Measurements from ENCODE around the gene LTBR. TPM values are rescaled to one million over a fixed set of nuclear protein-coding genes. Genes with fewer than 3 reads are reported as not detected.
"Not testable (repeated sequence)": the region's sequence is repeated elsewhere in the genome, so short reads cannot be mapped to it uniquely, and the experiment has no call there.

The LTBR gene
- total RNA-seq, 1 donor from 2014 or later: 99.7 TPM

DNA sequence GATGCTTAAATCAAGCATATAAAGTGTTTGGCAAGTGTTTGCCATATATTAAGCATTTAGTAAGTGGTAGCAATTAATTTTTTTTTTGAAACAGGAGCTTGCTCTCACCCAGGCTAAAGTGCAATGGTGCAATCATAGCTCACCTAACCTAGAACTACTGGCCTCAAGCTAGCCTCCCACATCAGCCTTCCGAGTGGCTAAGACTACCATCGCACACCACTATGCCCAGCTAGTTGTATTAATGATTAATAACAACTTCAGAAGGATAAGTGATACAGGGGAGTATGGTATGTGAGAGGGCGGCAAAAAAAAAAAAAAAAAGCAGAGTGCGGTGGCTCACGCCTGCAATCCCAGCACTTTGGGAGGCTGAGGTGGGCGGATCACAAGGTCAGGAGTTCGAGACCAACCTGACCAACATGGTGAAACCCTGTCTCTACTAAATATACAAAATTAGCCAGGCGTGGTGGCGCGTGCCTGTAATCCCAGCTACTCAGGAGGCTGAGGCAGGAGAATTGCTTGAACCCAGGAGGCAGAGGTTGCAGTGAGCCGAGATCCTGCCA is 39.8 kb upstream of the LTBR start:
- intact Hi-C loops (cut with DNase I); ATAC-seq; DNase-seq (ENCODE audit: low spot score): not testable (repeated sequence)

GRCh38 chr12:6345319-6346091 is 38.5 kb upstream of the LTBR start:
- ATAC-seq (no peak), DNase-seq (ENCODE audit: low spot score) (no peak)
- intact Hi-C loops (cut with DNase I): no loop called here

GRCh38 chr12:6346235-6346832 is 37.6 kb upstream of the LTBR start:
- DNase-seq (ENCODE audit: low spot score) (no peak), ATAC-seq (no peak)
- intact Hi-C loops (cut with DNase I): no loop called here

GRCh38 chr12:6346942-6347341 is 37.0 kb upstream of the LTBR start:
- intact Hi-C loops (cut with DNase I): no loop called here
- no peak for ATAC-seq
- no peak for DNase-seq (ENCODE audit: low spot score)

DNA sequence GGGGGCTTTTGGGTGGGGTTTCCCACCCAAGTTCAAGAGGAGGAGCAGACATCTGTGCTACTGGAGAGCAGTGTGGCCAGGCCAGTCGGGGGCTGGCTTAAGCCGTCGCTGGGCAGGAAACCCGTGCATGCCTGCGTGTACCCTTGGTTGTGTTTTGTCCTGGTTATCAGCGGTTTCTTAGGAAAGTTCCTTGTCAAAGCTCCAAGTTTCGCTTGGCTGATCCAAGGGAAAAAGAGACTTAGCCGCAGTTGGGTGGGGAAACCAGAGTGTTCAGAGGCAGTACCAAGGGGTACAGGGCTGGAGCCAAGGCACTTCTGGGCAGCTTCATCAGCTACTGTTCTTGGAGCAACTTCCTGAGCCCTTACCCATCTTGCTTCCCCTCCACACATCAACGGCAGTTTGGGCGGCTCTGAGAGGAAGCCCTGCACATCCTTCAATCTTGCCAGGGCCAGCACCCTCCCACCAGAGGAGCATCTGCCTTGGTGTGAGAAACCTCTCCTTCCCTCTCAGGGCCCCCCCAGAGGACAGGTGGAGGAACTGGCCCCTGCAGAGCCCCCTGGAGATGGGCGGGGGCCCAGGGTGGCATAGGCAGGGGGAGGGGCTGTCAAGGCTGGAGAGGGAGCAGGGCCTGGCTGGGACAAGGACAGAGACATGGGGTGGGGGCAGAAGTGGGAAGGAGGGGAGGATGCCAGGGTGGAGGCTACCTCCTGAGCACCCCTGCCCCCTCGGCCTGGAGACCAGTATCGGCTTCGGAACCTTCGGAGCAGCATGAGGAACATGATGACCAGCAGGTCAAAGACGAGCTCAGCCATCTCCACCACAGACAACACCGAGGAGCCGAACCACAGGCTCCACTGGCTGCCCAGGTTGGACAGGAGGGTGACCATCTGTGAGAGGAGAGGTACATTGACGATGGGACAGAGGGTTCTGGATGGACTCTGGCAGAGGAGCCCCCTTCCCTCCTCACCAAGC is 36.3 kb upstream of the LTBR start:
- intact Hi-C loops (cut with DNase I): no loop called here
- ATAC-seq (peak; percentile 84), DNase-seq (ENCODE audit: low spot score) (no peak)

- ATAC-seq (no peak), DNase-seq (ENCODE audit: low spot score) (no peak)
- intact Hi-C loops (cut with DNase I): no loop called here
Measured at GRCh38 chr12:6351622-6352021, 32.3 kb upstream of the LTBR start.

DNA sequence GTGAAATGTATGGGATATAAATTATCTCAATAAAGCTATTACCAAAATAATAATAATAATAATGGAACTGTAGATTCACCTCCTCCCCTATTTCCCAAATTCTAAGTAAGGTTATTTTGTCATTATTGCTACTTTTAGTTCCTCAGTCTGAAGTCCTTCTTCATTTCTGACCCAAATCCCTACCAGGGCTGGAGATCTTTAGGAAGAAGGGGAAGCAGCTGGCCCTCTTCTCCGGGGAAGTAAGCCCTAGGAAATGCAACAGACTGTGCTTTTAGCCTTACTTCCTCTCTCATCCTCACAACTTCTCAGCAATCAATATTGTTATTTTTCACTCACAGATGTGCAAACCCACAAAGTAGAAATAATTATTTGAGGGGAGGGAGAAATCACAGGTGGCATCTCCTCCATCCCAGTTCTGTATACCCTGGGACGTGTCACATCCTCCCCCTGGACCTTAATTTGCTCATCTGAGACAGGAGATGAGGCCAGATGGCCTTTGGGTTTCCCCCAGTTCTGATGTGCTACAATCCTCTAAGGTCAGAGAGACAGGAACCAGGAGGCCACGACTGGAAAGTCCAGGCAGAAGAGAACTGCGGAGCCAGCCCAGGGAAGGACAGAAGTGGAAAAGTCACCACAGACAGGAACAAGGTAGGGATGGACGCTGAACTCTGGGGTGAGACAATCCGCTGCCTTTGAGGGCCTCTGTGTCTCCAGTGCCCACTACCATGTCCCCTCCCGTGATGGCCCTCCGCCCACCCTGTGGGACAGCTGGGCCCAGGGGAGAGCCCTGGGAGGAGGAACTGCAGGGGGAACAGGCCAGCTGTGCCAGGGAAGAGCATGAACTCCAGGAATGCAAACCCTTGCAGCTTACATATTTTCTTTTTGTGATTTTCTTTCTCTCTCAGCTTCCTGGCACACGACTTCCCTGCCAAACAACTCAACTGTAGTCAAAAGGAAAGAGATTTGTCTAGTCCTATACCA is 31.5 kb upstream of the LTBR start:
- DNase-seq (ENCODE audit: low spot score) (no peak), ATAC-seq (peak; percentile 37)
- intact Hi-C loops (cut with DNase I): no loop called here

DNA sequence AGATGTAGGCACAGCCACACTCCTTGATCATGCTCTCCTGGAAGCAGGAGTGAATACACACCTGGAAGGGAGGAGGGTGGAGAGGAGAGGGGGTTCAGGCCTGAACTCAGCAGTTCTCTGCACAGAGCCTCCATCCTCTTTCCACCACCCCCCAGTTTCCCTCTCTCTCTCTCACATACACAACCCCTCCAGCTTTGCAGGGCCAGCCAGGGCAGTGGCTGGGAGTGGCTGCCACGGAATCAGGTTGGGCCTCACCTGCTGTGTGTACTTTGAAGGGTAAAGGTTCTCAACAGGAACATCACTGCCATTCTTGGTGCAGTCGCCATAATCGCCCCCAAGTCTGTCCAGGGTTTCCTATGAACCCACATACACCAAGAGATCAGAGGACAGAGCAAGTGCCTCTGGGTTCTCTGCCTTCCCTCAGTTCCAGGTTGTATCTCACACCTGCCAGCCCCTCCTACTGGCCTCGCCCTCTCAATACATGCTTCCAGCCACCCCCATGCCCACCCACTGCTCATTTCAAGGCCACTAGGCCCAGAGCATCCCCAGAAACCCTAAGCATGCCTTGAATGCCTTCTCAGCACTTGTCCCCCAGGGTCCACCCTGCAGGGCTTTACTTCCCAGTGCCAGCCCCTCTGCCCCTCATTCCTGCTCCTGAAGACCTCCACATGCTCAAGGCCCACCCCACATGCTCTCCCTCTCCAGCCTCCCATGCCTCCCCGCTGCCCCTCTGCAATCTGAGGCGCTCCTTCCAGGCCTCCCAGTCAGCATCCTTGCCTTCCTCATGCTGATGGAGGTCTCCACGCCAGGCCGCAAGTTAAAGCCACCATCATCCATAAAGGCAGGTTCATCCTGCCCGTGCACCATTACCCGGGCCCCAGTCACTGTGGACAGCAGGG is 29.2 kb upstream of the LTBR start:
- DNase-seq (ENCODE audit: low spot score): no peak
- intact Hi-C loops (cut with DNase I): no loop called here
- no peak for ATAC-seq

- ATAC-seq (no peak), DNase-seq (ENCODE audit: low spot score) (no peak)
- intact Hi-C loops (cut with DNase I): no loop called here
Measured at GRCh38 chr12:6355491-6356373, 28.2 kb upstream of the LTBR start.

DNA sequence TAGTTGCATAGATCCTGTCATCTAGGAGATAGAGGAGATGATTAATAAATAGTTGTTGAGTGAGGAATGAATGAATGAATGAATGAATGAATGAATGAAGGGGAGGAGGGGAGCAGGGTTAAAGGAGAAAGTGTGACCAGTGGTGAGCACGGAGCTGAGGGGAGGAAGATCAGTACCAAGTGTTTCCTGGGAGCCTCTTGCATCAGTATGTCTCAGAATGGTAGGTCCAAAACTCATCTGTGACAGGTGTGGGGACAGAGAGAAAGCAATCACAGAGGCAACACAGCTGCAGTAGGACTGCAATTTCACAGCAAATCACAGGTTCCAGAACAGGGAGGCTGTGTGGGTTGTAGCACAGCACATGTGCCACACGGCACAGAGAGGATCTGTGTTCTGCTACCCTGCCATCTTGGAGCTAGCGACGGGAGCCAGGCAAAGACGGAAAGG is 27.6 kb upstream of the LTBR start:
- ATAC-seq (no peak), DNase-seq (ENCODE audit: low spot score) (no peak)
- intact Hi-C loops (cut with DNase I): no loop called here

GRCh38 chr12:6358881-6359280 is 25.1 kb upstream of the LTBR start:
- DNase-seq (ENCODE audit: low spot score): no peak
- ATAC-seq: no peak
- intact Hi-C loops (cut with DNase I): no loop called here

DNA sequence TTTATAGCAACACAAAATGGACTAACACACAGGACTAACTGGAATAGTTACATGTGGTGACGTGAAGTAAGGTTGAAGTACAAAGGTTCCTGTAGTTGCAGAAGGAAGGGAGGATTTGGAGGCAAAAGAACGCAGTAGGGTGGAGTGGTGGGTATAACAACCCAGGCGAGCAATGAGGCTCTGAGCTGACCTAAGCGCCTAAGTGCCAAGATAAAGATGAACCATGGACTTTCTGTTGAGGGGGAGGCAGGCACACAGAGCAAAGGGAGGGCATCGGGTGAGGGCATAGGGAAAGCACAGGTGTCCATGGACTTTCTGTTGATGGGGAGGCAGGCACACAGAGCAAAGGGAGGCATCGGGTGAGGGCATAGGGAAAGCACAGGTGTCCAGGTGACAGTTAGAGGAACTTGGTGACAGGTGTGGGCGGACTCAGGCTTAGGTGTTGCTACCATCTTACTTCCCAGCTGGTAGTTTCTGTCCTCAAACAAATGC is 23.8 kb upstream of the LTBR start:
- intact Hi-C loops (cut with DNase I): no loop called here

DNA sequence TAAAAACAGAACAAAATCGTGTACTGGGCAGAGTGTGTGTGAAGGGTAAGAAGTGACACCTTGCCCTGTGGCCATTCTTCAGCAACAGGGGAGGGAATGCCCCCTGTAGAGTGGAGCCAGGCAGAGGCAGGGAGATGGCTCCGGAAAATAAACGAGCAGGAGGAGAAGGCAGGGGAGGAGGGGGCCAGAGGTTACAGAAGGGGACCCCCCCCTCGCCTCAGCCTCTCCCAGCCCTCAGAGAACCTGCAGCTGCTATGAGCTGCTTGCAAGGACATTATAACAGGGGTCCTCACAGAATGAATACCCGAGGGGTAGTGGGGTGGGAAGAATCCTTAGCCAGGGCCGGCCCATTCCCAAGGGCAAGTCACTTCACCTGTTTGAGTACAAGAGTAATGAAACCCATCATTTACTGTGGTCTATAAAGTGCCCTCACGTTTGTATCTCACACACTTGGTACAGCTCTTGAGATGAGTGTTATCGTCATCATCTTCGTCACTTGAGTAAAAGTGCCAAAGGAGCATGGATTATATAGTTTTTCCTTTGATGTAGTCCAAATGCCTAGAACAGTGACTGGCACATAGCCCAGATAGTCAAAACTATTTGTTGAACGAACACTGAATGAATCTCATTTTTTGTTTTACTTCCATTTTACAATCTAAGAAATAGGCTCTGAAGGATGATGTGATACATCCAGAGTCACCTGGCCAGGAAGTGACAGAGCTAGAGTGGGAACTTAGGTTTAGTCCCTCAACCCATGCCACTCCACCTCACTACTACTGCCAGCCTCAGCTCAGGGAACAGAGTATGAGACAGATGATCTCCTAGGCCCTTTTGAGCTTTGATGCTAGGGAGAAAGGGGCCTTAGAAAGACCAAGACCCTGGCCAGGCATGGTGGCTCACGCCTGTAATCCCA is 23.1 kb upstream of the LTBR start:
- intact Hi-C loops (cut with DNase I): no loop called here
- no peak for ATAC-seq
- no peak for DNase-seq (ENCODE audit: low spot score)

More for the DNA sequence above, 23.8 kb upstream of the LTBR start:
- DNase-seq (ENCODE audit: low spot score) (no peak), ATAC-seq (no peak)

GRCh38 chr12:6361834-6362233 is 22.1 kb upstream of the LTBR start:
- DNase-seq (ENCODE audit: low spot score) (no peak), ATAC-seq (peak; percentile 8)
- intact Hi-C loops (cut with DNase I): no loop called here

DNA sequence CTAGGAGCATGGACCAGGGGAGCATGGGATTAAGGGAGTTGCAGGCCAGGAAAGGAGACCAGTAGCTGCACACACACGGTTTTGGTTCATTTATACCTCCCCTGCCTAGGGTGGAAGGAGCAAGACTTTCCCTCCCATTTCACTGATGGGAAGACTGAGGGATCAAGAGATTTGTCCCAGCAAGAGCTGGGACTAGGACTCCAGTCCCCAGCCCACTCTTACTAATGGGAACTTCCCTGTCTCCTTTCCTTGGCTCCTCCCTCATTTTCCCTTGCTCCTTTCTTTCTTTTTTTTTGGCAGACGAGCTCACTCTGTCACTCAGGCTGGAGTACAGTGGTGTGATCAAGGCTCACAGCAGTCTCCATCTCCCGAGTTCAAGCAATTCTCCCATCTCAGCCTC is 21.6 kb upstream of the LTBR start:
- intact Hi-C loops (cut with DNase I): no loop called here
- ATAC-seq (no peak), DNase-seq (ENCODE audit: low spot score) (no peak)
